GM23338 (cell line): ENCODE measurements around the gene WAPL.

ENCODE experiments used
- CTCF ChIP-seq, 2 experiments: fragments of 200-600 bp in 1 of 2; sonication (generic) in 1 of 2; conservative IDR thresholded peaks; 2 replicates each; pipeline versions ENCODE4 v1.5.1 to v1.6.1; 2016 to 2017; ENCODE audit warnings: antibody characterized with exemption in 2 of 2, low read depth in 2 of 2, mild to moderate bottlenecking in 2 of 2, moderate library complexity in 1 of 2
- EZH2 ChIP-seq: fragments of 200-600 bp; sonication (generic); IDR thresholded peaks from one replicate; pipeline ENCODE4 v1.8.0; 2017; ENCODE audit warnings: antibody characterized with exemption, mild to moderate bottlenecking, low read depth; ENCODE audit not compliant: unreplicated experiment
- ZNF462 ChIP-seq: fragments of 250-450 bp; sonication (Bioruptor Pico); IDR thresholded peaks from 2 replicates; pipeline ENCODE4 v1.5.0; 2020; ENCODE audit warnings: mild to moderate bottlenecking, moderate library complexity

- no peak for TF ChIP-seq EZH2
- TF ChIP-seq CTCF (conservative IDR thresholded peaks at IDR 0.05; ENCODE audit: low read depth in 2 of 2) = no peak
- no peak for TF ChIP-seq ZNF462 (CRISPR knock-in tag)
Measured at GRCh38 chr10:86443936-86444335, 77.7 kb downstream of the WAPL start.
